ENCODE data around the gene MRPL17. TPM values are rescaled to one million over a fixed set of nuclear protein-coding genes. Genes with fewer than 3 reads are reported as not detected.

The MRPL17 gene
- polyA plus RNA-seq, 3 donors = 8.0 to 14.0 (median 12.8) TPM

- Histone ChIP-seq H3K9me3 (replicated peaks in 1 of 2; ENCODE audit: control insufficient read depth in 1 of 2, insufficient read depth in 1 of 2, low read length in 2 of 2) (no peaks in the 10 kb centered on the region), H3K27ac (ENCODE audit: low read depth in 1 of 2, low read length in 2 of 2) (peak overlapping the region; percentile 78 to 80), H3K4me1 (ENCODE audit: control insufficient read depth in 1 of 2, insufficient read depth in 2 of 2, low read length in 2 of 2) (peaks cover 35 to 36% of the 10 kb centered on the region in 2 donors), H3K9ac (ENCODE audit: insufficient read depth, low read length, poor library complexity, severe bottlenecking) (peak overlapping the region; percentile 30), H3K4me2 (replicated peaks; ENCODE audit: extremely low read depth, low read length, poor library complexity, severe bottlenecking) (peak overlapping the region; percentile 65), H3K4me3 (replicated peaks in 1 of 3; ENCODE audit: low read depth in 2 of 3, low read length in 3 of 3) (peak overlapping the region; percentile 2 to 60 (median 8)), H2AFZ (ENCODE audit: insufficient read depth, low read depth, low read length, poor library complexity, severe bottlenecking) (peak overlapping the region; percentile 72), H3K79me2 (ENCODE audit: insufficient read depth, low read length) (no peaks in the 10 kb centered on the region), H4K20me1 (ENCODE audit: insufficient read depth, low read length) (no peaks in the 10 kb centered on the region), H3K27me3 (ENCODE audit: control insufficient read depth in 2 of 2, insufficient read depth in 2 of 2, low read length in 2 of 2) (no peaks in the 10 kb centered on the region), H3K36me3 (replicated peaks in 1 of 2; ENCODE audit: control insufficient read depth in 1 of 2, insufficient read depth in 2 of 2, low read length in 2 of 2) (no peaks in the 10 kb centered on the region)
- DNase-seq = peak; percentile 57 to 74 (median 59)
- Mint-ChIP-seq H3K9me3 (no peaks in the 10 kb centered on the region), H3K4me1 (no peaks in the 10 kb centered on the region), H3K27me3 (ENCODE audit: low read depth in 3 of 3) (peaks cover 0 to 2% (median 0%) of the 10 kb centered on the region in 3 donors), H3K27ac (no peak overlapping the region), H3K4me3 (no peak overlapping the region), H3K36me3 (no peaks in the 10 kb centered on the region)
- intact Hi-C loops (cut with micrococcal nuclease) = no loop called here
- WGBS (ENCODE audit: insufficient coverage) = 25% methylated on average over 4 of the region's 9 CpGs
- TF ChIP-seq CTCF (IDR thresholded peaks at IDR 0.05) = no peak
These were observed 36.0 kb downstream of the MRPL17 start for GRCh38 chr11:6646918-6647679.

- H3K4me3 ChIP-seq (replicated peaks in 1 of 3; ENCODE audit: low read depth in 2 of 3, low read length in 3 of 3) = peak overlapping the region in 1 of 3 experiments; percentile 60
- no peaks in the 10 kb centered on the region for H3K9me3 Mint-ChIP-seq
- peak overlapping the region; percentile 72 for H2AFZ ChIP-seq (ENCODE audit: insufficient read depth, low read depth, low read length, poor library complexity, severe bottlenecking)
- WGBS (ENCODE audit: insufficient coverage) = 20% methylated on average over 1 of the region's 3 CpGs
- peaks cover 0 to 2% (median 0%) of the 10 kb centered on the region in 3 donors for H3K27me3 Mint-ChIP-seq (ENCODE audit: low read depth in 3 of 3)
- no peak overlapping the region for H3K27ac Mint-ChIP-seq
- peak overlapping the region; percentile 65 for H3K4me2 ChIP-seq (replicated peaks; ENCODE audit: extremely low read depth, low read length, poor library complexity, severe bottlenecking)
- peaks cover 33 to 36% of the 10 kb centered on the region in 2 donors for H3K4me1 ChIP-seq (ENCODE audit: control insufficient read depth in 1 of 2, insufficient read depth in 2 of 2, low read length in 2 of 2)
- peak overlapping the region; percentile 78 to 80 for H3K27ac ChIP-seq (ENCODE audit: low read depth in 1 of 2, low read length in 2 of 2)
- H3K79me2 ChIP-seq (ENCODE audit: insufficient read depth, low read length) = no peaks in the 10 kb centered on the region
- H3K9ac ChIP-seq (ENCODE audit: insufficient read depth, low read length, poor library complexity, severe bottlenecking) = peak overlapping the region; percentile 30
- DNase-seq = no peak
- H3K27me3 ChIP-seq (ENCODE audit: control insufficient read depth in 2 of 2, insufficient read depth in 2 of 2, low read length in 2 of 2) = no peaks in the 10 kb centered on the region
- no peak overlapping the region for H3K4me3 Mint-ChIP-seq
- no peaks in the 10 kb centered on the region for H3K4me1 Mint-ChIP-seq
- no peaks in the 10 kb centered on the region for H3K36me3 Mint-ChIP-seq
- no peaks in the 10 kb centered on the region for H3K9me3 ChIP-seq (replicated peaks in 1 of 2; ENCODE audit: control insufficient read depth in 1 of 2, insufficient read depth in 1 of 2, low read length in 2 of 2)
- TF ChIP-seq CTCF (IDR thresholded peaks at IDR 0.05) = no peak
- no peaks in the 10 kb centered on the region for H3K36me3 ChIP-seq (replicated peaks in 1 of 2; ENCODE audit: control insufficient read depth in 1 of 2, insufficient read depth in 2 of 2, low read length in 2 of 2)
- intact Hi-C loops (cut with micrococcal nuclease) = no loop called here
- H4K20me1 ChIP-seq (ENCODE audit: insufficient read depth, low read length) = no peaks in the 10 kb centered on the region
These were observed 36.6 kb downstream of the MRPL17 start for GRCh38 chr11:6646576-6646917.

Measured in CD14-positive monocyte (primary cell).